BE2C (cell line): Measurements from ENCODE around the gene TSC22D2.
"Not testable (repeated sequence)": the region's sequence is repeated elsewhere in the genome, so short reads cannot be mapped to it uniquely, and the experiment has no call there.

Experiments
- DNase-seq: peaks from one replicate; pipeline ENCODE4 v3.0.0-alpha.2; 2020
- H3K27me3 ChIP-seq: fragments of 250-450 bp; sonication (Bioruptor Pico); 2 replicates; pipeline ENCODE4 v1.5.1; 2020; ENCODE audit warnings: mild to moderate bottlenecking
- H3K36me3 ChIP-seq: fragments of 250-450 bp; sonication (Bioruptor Pico); 2 replicates; pipeline ENCODE4 v1.5.1; 2020; ENCODE audit warnings: mild to moderate bottlenecking
- H3K4me1 ChIP-seq: fragments of 250-450 bp; sonication (Bioruptor Pico); 2 replicates; pipeline ENCODE4 v1.5.1; 2020
- H3K4me3 ChIP-seq: 2 replicates; pipeline ENCODE4 v1.5.1; 2011; ENCODE audit warnings: low read depth, low read length
- H3K9me3 ChIP-seq: fragments of 250-450 bp; sonication (Bioruptor Pico); 2 replicates; pipeline ENCODE4 v1.5.1; 2020
- TF ChIP-seq, protein P1 (sequence below): IDR thresholded peaks from 2 replicates; pipeline ENCODE4 v1.5.1; 2012; ENCODE audit warnings: mild to moderate bottlenecking, low read depth, low read length

TSC22D2 gene

DNA sequence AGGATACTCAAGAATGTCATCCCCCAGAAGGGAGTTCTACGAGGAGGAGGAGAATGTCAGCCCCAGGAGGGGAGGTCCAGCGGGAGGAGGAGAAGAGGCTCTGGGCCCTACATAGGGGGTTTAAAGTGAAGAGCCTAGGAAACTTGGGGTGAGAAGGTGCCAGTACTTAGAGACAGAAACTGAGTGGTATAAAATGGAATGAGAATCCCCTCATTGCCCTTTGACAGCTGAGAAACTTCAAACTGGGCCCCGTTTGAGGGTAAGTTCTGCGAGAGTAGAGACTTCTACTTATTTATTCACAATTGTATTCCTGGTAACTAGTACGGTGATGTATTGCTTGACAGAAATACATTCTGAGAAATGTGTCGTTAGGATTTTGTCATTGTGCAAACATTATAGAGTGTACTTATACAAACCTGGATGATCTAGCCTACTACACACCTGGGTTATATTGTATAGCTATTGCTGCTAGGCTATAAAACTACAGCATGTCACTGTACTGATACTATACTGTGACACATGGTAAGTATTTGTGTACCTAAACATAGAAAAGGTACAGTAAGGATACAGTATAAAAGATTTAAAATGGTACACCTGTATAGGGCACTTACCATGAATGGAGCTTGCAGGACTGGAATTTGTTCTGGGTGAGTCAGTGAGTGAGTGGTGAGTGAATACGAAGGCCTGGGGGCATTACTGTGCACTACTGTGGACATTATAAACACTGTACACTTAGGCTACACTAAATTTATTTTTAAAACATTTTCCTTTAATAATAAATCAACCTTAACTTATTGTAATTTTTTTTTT is 62.0 kb downstream of the TSC22D2 start:
- DNase-seq, result no peak
- Histone ChIP-seq H3K4me1 (no peaks in the 10 kb centered on the region), H3K4me3 (no peak overlapping the region), H3K27me3 (no peaks in the 10 kb centered on the region), H3K9me3 (no peaks in the 10 kb centered on the region), H3K36me3 (no peaks in the 10 kb centered on the region; the same call in 1 of the 2 replicates)
- TF ChIP-seq, protein P1, sequence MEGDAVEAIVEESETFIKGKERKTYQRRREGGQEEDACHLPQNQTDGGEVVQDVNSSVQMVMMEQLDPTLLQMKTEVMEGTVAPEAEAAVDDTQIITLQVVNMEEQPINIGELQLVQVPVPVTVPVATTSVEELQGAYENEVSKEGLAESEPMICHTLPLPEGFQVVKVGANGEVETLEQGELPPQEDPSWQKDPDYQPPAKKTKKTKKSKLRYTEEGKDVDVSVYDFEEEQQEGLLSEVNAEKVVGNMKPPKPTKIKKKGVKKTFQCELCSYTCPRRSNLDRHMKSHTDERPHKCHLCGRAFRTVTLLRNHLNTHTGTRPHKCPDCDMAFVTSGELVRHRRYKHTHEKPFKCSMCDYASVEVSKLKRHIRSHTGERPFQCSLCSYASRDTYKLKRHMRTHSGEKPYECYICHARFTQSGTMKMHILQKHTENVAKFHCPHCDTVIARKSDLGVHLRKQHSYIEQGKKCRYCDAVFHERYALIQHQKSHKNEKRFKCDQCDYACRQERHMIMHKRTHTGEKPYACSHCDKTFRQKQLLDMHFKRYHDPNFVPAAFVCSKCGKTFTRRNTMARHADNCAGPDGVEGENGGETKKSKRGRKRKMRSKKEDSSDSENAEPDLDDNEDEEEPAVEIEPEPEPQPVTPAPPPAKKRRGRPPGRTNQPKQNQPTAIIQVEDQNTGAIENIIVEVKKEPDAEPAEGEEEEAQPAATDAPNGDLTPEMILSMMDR, result no peak

DNA sequence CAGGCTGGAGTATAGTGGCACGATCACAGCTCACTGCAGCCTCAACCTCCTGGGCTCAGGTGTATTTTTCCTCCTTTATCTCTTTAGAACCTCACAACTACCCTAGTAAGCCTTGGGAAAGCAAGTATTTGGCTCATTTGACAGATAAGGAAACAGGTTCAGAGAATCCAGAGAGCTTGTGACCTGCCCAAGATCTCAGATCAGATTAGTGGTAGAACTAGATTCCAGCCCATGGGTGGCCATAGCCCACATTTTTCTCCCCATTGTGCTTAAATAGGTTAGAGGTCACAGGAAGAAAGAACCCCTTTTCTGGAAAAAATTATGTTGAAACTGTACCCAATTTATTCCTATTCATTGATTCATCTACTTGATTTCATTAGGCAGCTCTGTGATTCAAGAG is 64.3 kb downstream of the TSC22D2 start:
- no peaks in the 10 kb centered on the region for H3K4me1 ChIP-seq
- no peaks in the 10 kb centered on the region for H3K36me3 ChIP-seq
- no peaks in the 10 kb centered on the region for H3K27me3 ChIP-seq
- no peaks in the 10 kb centered on the region for H3K9me3 ChIP-seq
- no peak overlapping the region for H3K4me3 ChIP-seq
- no peak for DNase-seq
- TF ChIP-seq, protein P1, result no peak

DNA sequence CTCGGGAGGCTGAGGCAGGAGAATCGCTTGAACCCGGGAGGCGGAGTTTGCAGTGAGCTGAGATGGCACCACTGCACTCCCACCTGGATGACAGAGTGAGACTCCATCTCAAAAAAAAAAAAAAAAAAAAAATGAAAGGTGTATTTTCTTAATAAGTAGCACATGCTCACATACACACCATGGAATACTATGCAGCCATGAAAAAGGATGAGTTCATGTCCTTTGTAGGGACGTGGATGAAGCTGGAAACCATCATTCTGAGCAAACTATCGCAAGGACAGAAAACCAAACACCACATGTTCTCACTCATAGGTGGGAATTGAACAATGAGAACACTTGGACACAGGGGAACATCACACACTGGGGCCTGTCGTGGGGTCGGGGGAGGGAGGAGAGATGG is 65.1 kb downstream of the TSC22D2 start:
- H3K36me3 ChIP-seq, H3K4me1 ChIP-seq, H3K27me3 ChIP-seq, H3K4me3 ChIP-seq, DNase-seq, H3K9me3 ChIP-seq: not testable (repeated sequence)

DNA sequence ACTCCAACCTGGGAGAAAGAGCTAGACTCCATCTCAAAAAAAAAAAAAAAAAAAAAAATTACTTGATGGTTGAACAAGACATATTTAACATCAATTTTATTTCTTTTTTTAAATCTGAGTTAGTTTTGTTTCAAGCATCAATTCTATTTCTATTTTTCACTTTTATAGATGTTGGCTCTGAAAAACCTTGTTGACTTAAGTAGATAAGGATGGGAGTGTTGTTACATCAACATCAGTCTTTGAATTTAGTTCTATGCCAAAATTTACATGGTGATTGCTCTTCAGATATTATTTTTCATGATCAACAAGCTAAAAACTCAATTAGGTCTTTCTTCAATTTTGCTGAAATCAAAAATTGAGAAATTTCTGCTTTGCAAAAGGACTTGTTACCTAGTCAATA is 71.3 kb downstream of the TSC22D2 start:
- Histone ChIP-seq H3K4me3 (no peak overlapping the region), H3K9me3 (no peaks in the 10 kb centered on the region), H3K4me1 (no peaks in the 10 kb centered on the region), H3K27me3 (no peaks in the 10 kb centered on the region), H3K36me3 (no peaks in the 10 kb centered on the region)
- TF ChIP-seq, protein P1, result no peak
- no peak for DNase-seq

DNA sequence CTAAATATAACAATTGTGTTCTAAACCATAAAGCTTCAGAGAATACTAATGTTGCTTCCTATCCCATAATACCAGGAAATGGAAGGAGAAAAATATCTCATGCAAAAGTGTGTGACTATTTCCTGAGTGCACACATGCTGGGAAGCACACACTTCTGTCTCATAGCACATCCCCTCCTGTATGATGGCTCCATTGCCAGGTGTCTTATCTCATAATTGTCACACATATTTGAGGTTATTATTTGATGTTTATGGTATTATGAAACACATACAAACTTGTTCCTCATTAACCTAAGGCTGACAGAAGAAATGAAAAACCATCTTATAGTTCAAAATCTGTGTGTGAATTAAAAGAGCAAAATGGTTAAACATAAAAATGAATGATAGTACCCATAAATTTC is 72.8 kb downstream of the TSC22D2 start:
- Histone ChIP-seq H3K36me3 (no peaks in the 10 kb centered on the region), H3K4me1 (no peaks in the 10 kb centered on the region), H3K27me3 (no peaks in the 10 kb centered on the region), H3K9me3 (no peaks in the 10 kb centered on the region), H3K4me3 (no peak overlapping the region)
- DNase-seq, result no peak
- TF ChIP-seq, protein P1, result no peak

DNA sequence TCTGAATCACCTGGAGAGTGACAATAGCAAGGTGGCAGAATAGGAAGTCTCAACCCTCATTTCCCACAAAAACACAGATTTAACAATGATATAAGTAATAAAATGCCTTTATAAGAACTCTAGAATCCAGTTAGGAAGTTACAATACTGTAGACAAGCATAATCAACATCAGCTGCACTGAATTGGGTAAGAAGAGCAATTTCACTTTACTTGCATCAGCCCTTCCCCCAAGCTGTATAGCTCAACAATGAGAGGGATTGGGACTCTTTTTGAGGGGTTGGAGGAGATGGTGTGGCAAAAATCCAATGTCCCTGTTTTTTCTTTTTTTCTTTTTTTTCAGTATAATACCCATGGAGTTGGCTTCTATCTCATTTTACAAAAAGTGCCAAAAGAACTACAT is 75.1 kb downstream of the TSC22D2 start:
- no peaks in the 10 kb centered on the region for H3K4me1 ChIP-seq
- DNase-seq, result no peak
- no peak overlapping the region for H3K4me3 ChIP-seq
- H3K9me3 ChIP-seq, result no peaks in the 10 kb centered on the region
- H3K27me3 ChIP-seq, result no peaks in the 10 kb centered on the region
- no peaks in the 10 kb centered on the region for H3K36me3 ChIP-seq
- TF ChIP-seq, protein P1, result no peak
